MM.1S (cell line): Measurements from ENCODE around the gene PRRG2.

Experiments used
- DNase-seq: peaks from one replicate; pipeline ENCODE4 v3.0.0-alpha.2; 2015
- H2AFZ ChIP-seq: fragments of 300-600 bp; sonication (generic); 2 replicates; pipeline ENCODE4 v1.6.0; 2016; ENCODE audit warnings: antibody characterized with exemption, low read length
- H3F3A ChIP-seq: fragments of 300-600 bp; sonication (generic); 2 replicates; pipeline ENCODE4 v1.6.1; 2016; ENCODE audit warnings: mild to moderate bottlenecking, antibody characterized with exemption, low read length, moderate library complexity, mixed read lengths; ENCODE audit not compliant: insufficient read depth
- H3K27ac ChIP-seq: fragments of 300-600 bp; sonication (generic); 2 replicates; pipeline ENCODE4 v1.5.1; 2016; ENCODE audit warnings: mild to moderate bottlenecking, low read length
- H3K27me3 ChIP-seq: fragments of 300-600 bp; sonication (generic); replicated peaks from 2 replicates; pipeline ENCODE4 v1.6.0; 2016; ENCODE audit warnings: low read length; ENCODE audit not compliant: insufficient read depth
- H3K36me3 ChIP-seq: fragments of 300-600 bp; sonication (generic); replicated peaks from 2 replicates; pipeline ENCODE4 v1.6.1; 2016; ENCODE audit warnings: mild to moderate bottlenecking, low read length, mixed read lengths; ENCODE audit not compliant: insufficient read depth
- H3K4me1 ChIP-seq: fragments of 300-600 bp; sonication (generic); 2 replicates; pipeline ENCODE4 v1.6.1; 2016; ENCODE audit warnings: low read length, mixed read lengths
- H3K4me2 ChIP-seq: fragments of 300-600 bp; sonication (generic); 2 replicates; pipeline ENCODE4 v1.6.0; 2016; ENCODE audit warnings: low read depth, low read length
- H3K4me3 ChIP-seq: fragments of 300-600 bp; sonication (generic); 2 replicates; pipeline ENCODE4 v1.5.1; 2016; ENCODE audit warnings: low read length, mixed read lengths
- H3K79me2 ChIP-seq: fragments of 300-600 bp; sonication (generic); 2 replicates; pipeline ENCODE4 v1.6.1; 2016; ENCODE audit warnings: mixed run types, low read length, mixed read lengths
- H3K9ac ChIP-seq: fragments of 300-600 bp; sonication (generic); 2 replicates; pipeline ENCODE4 v1.6.1; 2016; ENCODE audit warnings: low read length, mixed read lengths
- H3K9me2 ChIP-seq: fragments of 300-600 bp; sonication (generic); replicated peaks from 2 replicates; pipeline ENCODE4 v1.6.1; 2016; ENCODE audit warnings: mild to moderate bottlenecking, low read length, mixed read lengths; ENCODE audit not compliant: insufficient read depth
- H3K9me3 ChIP-seq: fragments of 300-600 bp; sonication (generic); replicated peaks from 2 replicates; pipeline ENCODE4 v1.6.1; 2016; ENCODE audit warnings: mild to moderate bottlenecking, low read length, mixed read lengths; ENCODE audit not compliant: insufficient read depth
- H4K20me1 ChIP-seq: fragments of 300-600 bp; sonication (generic); 2 replicates; pipeline ENCODE4 v1.6.1; 2016; ENCODE audit warnings: mild to moderate bottlenecking, low read length, moderate library complexity, mixed read lengths; ENCODE audit not compliant: insufficient read depth
- EZH2 ChIP-seq: fragments of 300-600 bp; sonication (generic); optimal IDR thresholded peaks from 2 replicates; pipeline ENCODE3; 2017; ENCODE audit warnings: low read depth, mild to moderate bottlenecking, antibody characterized with exemption, low read length, mixed read lengths
- EZH2phosphoT487 ChIP-seq: fragments of 300-600 bp; sonication (generic); IDR thresholded peaks from 2 replicates; pipeline ENCODE4 v1.6.1; 2018; ENCODE audit warnings: antibody characterized with exemption, low read length
- TF ChIP-seq, protein P1 (sequence below): fragments of 300-600 bp; sonication (generic); IDR thresholded peaks from 2 replicates; pipeline ENCODE4 v1.5.1; 2016; ENCODE audit warnings: antibody characterized with exemption, low read length, mixed read lengths

PRRG2 gene

DNA sequence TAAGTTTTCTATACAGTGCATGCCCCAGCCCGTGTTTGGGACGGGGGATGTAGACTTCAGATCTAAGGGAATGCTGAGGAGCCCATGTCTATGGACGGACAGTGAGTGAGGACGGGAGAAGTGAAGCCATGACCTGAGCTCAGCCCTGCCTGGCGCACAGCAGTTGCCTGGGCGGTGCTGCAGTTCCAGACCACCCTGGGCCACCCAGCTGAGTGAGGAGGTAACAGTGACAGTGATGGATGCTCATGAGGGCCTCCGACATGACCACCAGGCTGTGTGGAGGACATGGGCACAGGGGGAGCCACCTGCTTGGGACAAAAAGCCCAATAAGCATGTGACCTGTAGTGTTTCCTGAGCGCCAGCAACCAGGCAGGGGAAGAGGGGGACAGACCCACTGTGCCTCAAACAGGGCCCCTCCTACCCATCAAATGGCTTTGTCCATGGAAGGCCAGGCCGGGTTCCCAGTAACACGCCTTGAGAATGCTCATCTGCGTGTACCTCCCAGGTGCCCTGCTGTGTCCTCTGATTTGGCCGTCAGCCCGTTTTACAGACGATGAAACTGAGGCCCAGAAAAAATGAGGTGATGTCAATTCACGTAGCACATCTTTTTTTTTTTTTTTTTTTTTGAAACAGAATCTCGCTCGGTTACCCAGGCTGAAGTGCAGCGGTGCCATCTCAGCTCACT is 23.3 kb upstream of the PRRG2 start:
- H3K9ac ChIP-seq, result no peak overlapping the region
- no peaks in the 10 kb centered on the region for H3K36me3 ChIP-seq
- H4K20me1 ChIP-seq, result no peaks in the 10 kb centered on the region

DNA sequence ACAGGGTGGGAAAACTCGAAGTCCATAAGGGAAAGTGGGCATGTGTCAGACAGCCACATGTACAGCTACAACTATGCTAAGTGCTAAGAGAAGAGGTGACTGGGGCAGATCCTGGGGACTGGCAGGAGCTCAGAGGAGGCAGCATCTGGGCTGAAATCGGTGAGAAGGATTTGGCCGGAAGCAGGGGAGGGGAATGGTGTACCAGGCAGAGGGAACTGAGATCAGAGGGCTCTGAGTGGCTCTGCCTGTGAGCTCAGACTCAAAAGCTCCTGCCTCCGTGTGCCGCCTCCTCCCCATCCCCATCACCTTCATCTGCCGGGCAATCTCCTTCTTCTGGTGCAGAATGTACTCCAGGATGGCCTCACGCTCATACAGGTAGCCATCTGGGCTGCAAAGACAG is 22.5 kb upstream of the PRRG2 start:
- DNase-seq, result no peak
- H3K27me3 ChIP-seq, result no peaks in the 10 kb centered on the region
- no peaks in the 10 kb centered on the region for H3F3A ChIP-seq
- H3K9me2 ChIP-seq, result no peaks in the 10 kb centered on the region
- TF ChIP-seq EZH2phosphoT487, result no peak
- TF ChIP-seq, protein P1, sequence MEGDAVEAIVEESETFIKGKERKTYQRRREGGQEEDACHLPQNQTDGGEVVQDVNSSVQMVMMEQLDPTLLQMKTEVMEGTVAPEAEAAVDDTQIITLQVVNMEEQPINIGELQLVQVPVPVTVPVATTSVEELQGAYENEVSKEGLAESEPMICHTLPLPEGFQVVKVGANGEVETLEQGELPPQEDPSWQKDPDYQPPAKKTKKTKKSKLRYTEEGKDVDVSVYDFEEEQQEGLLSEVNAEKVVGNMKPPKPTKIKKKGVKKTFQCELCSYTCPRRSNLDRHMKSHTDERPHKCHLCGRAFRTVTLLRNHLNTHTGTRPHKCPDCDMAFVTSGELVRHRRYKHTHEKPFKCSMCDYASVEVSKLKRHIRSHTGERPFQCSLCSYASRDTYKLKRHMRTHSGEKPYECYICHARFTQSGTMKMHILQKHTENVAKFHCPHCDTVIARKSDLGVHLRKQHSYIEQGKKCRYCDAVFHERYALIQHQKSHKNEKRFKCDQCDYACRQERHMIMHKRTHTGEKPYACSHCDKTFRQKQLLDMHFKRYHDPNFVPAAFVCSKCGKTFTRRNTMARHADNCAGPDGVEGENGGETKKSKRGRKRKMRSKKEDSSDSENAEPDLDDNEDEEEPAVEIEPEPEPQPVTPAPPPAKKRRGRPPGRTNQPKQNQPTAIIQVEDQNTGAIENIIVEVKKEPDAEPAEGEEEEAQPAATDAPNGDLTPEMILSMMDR, result no peak
- no peak overlapping the region for H3K27ac ChIP-seq
- H3K4me3 ChIP-seq, result no peak overlapping the region
- no peaks in the 10 kb centered on the region for H4K20me1 ChIP-seq
- H3K9me3 ChIP-seq, result no peaks in the 10 kb centered on the region
- H3K36me3 ChIP-seq, result no peaks in the 10 kb centered on the region
- no peak overlapping the region for H3K9ac ChIP-seq
- no peaks in the 10 kb centered on the region for H3K4me1 ChIP-seq
- no peak overlapping the region for H3K4me2 ChIP-seq
- no peak overlapping the region for H2AFZ ChIP-seq
- H3K79me2 ChIP-seq, result 0 out of 2 replicates have a peak, but pooled peaks cover 5% of the 10 kb centered on the region

More for the DNA sequence above, 23.3 kb upstream of the PRRG2 start:
- no peaks in the 10 kb centered on the region for H3K4me1 ChIP-seq
- TF ChIP-seq, protein P1, result no peak
- TF ChIP-seq EZH2 (no peak), EZH2phosphoT487 (no peak)
- H3K27ac ChIP-seq, result no peak overlapping the region
- no peaks in the 10 kb centered on the region for H3K9me3 ChIP-seq
- H3K9me2 ChIP-seq, result no peaks in the 10 kb centered on the region
- H3F3A ChIP-seq, result no peaks in the 10 kb centered on the region
- no peak overlapping the region for H2AFZ ChIP-seq
- H3K4me3 ChIP-seq, result no peak overlapping the region
- DNase-seq, result no peak
- no peak overlapping the region for H3K4me2 ChIP-seq
- no peaks in the 10 kb centered on the region for H3K27me3 ChIP-seq
- H3K79me2 ChIP-seq, result 0 out of 2 replicates have a peak, but pooled peaks cover 5% of the 10 kb centered on the region

DNA sequence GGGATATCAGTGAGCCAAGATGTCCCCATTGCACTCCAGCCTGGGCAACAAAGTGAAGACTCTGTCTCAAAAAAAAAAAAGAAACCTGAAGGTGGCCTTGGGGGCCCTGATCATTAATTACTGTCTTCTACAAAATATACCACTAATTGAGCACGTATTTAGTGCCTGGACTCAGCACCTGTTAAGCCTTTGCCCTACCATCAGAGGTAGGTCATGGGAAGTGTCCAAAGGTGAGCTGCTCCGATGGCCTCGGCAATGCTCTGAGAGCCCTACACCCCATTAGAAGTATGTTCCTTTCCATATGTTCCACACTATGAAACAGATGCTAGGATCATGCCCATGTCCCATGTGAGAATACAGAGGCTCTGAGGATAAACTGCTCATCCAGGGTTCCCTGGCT is 21.7 kb upstream of the PRRG2 start:
- Histone ChIP-seq H3K4me2 (no peak overlapping the region), H3K27me3 (no peaks in the 10 kb centered on the region), H2AFZ (no peak overlapping the region), H3K36me3 (no peaks in the 10 kb centered on the region), H3K27ac (no peak overlapping the region), H4K20me1 (no peaks in the 10 kb centered on the region), H3K4me1 (no peaks in the 10 kb centered on the region), H3K4me3 (no peak overlapping the region), H3K9ac (no peak overlapping the region), H3K9me2 (no peaks in the 10 kb centered on the region), H3K9me3 (no peaks in the 10 kb centered on the region), H3F3A (no peaks in the 10 kb centered on the region), H3K79me2 (peaks cover 5% of the 10 kb centered on the region; the same call in 1 of the 2 replicates)
- no peak for DNase-seq
- TF ChIP-seq, protein P1, result no peak
- TF ChIP-seq EZH2 (no peak), EZH2phosphoT487 (no peak)
